ENCODE measurements around the gene PPME1. TPM values are rescaled to one million over a fixed set of nuclear protein-coding genes. Genes with fewer than 3 reads are reported as not detected.

The PPME1 gene
- total and polyA plus RNA-seq, 9 of the 15 experiments (the other 6 are each of a cell fraction or from before 2014, with no cell fraction given): 9.8 to 81.7 (median 37.6) TPM

GRCh38 chr11:74171630-74171968, 510 bp downstream of the PPME1 start (continued):
- TF ChIP-seq RERE (CRISPR knock-in tag; IDR thresholded peaks at IDR 0.05; ENCODE audit: borderline replicate concordance): peak; percentile 76; the same call in 1 of the 2 replicates
- TF ChIP-seq, protein P1, sequence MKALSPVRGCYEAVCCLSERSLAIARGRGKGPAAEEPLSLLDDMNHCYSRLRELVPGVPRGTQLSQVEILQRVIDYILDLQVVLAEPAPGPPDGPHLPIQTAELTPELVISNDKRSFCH (CRISPR knock-in tag; IDR thresholded peaks at IDR 0.05): no peak
- TF ChIP-seq, protein P1 (tag; IDR thresholded peaks at IDR 0.05): no peak
- TF ChIP-seq TCF7L2 (IDR thresholded peaks at IDR 0.05; ENCODE audit: low read depth, low read length): no peak
- 0 out of 2 replicates have a peak, but pooled peaks have one; percentile 63 for TF ChIP-seq LCOR (CRISPR knock-in tag; IDR thresholded peaks at IDR 0.05)
- no peak for TF ChIP-seq RB1 (IDR thresholded peaks at IDR 0.05; ENCODE audit: low read depth)
- TF ChIP-seq TEAD4 (IDR thresholded peaks at IDR 0.05; ENCODE audit: low read length): no peak
- TF ChIP-seq TEAD4 (CRISPR knock-in tag; IDR thresholded peaks at IDR 0.05; ENCODE audit: borderline replicate concordance): no peak
- TF ChIP-seq SAP30 (IDR thresholded peaks at IDR 0.05; ENCODE audit: borderline replicate concordance, insufficient read depth, low read depth, low read length, poor library complexity, severe bottlenecking): peak; percentile 66
- TF ChIP-seq, protein P2, sequence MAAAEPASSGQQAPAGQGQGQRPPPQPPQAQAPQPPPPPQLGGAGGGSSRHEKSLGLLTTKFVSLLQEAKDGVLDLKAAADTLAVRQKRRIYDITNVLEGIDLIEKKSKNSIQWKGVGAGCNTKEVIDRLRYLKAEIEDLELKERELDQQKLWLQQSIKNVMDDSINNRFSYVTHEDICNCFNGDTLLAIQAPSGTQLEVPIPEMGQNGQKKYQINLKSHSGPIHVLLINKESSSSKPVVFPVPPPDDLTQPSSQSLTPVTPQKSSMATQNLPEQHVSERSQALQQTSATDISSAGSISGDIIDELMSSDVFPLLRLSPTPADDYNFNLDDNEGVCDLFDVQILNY (CRISPR knock-in tag; IDR thresholded peaks at IDR 0.05): no peak
- no peak for TF ChIP-seq ESRRA (IDR thresholded peaks at IDR 0.05; ENCODE audit: borderline replicate concordance, low read depth)
- TF ChIP-seq MECOM (CRISPR knock-in tag; IDR thresholded peaks at IDR 0.05): 0 out of 2 replicates have a peak, but pooled peaks have one; percentile 6
- TF ChIP-seq CTBP1 (IDR thresholded peaks at IDR 0.05; ENCODE audit: borderline replicate concordance): no peak
